HG03521 (cell line): ENCODE data around the gene EPHX1.

ENCODE experiments used
- ATAC-seq: cut with Tn5 transposase; IDR thresholded peaks from one replicate; pipeline ENCODE4 v1.9.1; 2021; ENCODE audit warnings: mild to moderate bottlenecking, moderate library complexity; ENCODE audit not compliant: unreplicated experiment

The EPHX1 gene

GRCh38 chr1:225860107-225860506 is 50.2 kb downstream of the EPHX1 start:
- no peak for ATAC-seq

- ATAC-seq = no peak
Measured at GRCh38 chr1:225860876-225861441, 51.0 kb downstream of the EPHX1 start.

- no peak for ATAC-seq
Measured at GRCh38 chr1:225861834-225862580, 52.1 kb downstream of the EPHX1 start.

GRCh38 chr1:225862581-225862950 is 52.6 kb downstream of the EPHX1 start:
- ATAC-seq = no peak

- ATAC-seq = no peak
Measured at GRCh38 chr1:225863167-225863566, 53.2 kb downstream of the EPHX1 start.

- no peak for ATAC-seq
Measured at GRCh38 chr1:225865514-225865913, 55.6 kb downstream of the EPHX1 start.

GRCh38 chr1:225866061-225866837 is 56.3 kb downstream of the EPHX1 start:
- ATAC-seq = peak; percentile 48

GRCh38 chr1:225866981-225867380 is 57.1 kb downstream of the EPHX1 start:
- ATAC-seq = no peak

- ATAC-seq = no peak
Measured at GRCh38 chr1:225868631-225869330, 58.9 kb downstream of the EPHX1 start.

GRCh38 chr1:225870911-225871310 is 61.0 kb downstream of the EPHX1 start:
- ATAC-seq = no peak

- ATAC-seq = no peak
Measured at GRCh38 chr1:225871359-225872074, 61.6 kb downstream of the EPHX1 start.

GRCh38 chr1:225872075-225872430 is 62.1 kb downstream of the EPHX1 start:
- ATAC-seq = no peak

GRCh38 chr1:225873281-225873850 is 63.4 kb downstream of the EPHX1 start:
- no peak for ATAC-seq

GRCh38 chr1:225874431-225874830 is 64.5 kb downstream of the EPHX1 start:
- no peak for ATAC-seq

- no peak for ATAC-seq
Measured at GRCh38 chr1:225875044-225875815, 65.3 kb downstream of the EPHX1 start.

GRCh38 chr1:225876900-225877510 is 67.1 kb downstream of the EPHX1 start:
- no peak for ATAC-seq

- ATAC-seq = no peak
Measured at GRCh38 chr1:225877580-225877979, 67.7 kb downstream of the EPHX1 start.

- ATAC-seq = no peak
Measured at GRCh38 chr1:225878282-225878681, 68.4 kb downstream of the EPHX1 start.

GRCh38 chr1:225879521-225880221 is 69.7 kb downstream of the EPHX1 start:
- no peak for ATAC-seq
